HG03575 (cell line): ENCODE data around the gene UBE2C.
"Not testable (repeated sequence)": the region's sequence is repeated elsewhere in the genome, so short reads cannot be mapped to it uniquely, and the experiment has no call there.

Experiments used
- ATAC-seq: cut with Tn5 transposase; IDR thresholded peaks from one replicate; pipeline ENCODE4 v1.9.1; 2021; ENCODE audit not compliant: unreplicated experiment, insufficient number of reproducible peaks, low FRiP score; ENCODE audit errors: extremely low read depth

The UBE2C gene

GRCh38 chr20:45796337-45797065 is 15.9 kb upstream of the UBE2C start:
- ATAC-seq = no peak

GRCh38 chr20:45797510-45797909 is 14.9 kb upstream of the UBE2C start:
- not testable (repeated sequence) for ATAC-seq

DNA sequence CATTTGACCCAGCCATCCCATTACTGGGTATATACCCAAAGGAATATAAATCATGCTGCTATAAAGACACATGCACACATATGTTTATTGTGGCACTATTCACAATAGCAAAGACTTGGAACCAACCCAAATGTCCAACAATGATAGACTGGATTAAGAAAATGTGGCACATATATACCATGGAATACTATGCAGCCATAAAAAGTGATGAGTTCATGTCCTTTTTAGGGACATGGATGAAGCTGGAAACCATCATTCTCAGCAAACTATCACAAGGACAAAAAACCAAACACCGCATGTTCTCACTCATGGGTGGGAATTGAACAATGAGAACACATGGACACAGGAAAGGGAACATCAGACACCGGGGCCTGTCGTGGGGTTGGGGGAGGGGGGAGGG is 14.5 kb upstream of the UBE2C start:
- not testable (repeated sequence) for ATAC-seq

GRCh38 chr20:45798935-45799642 is 13.4 kb upstream of the UBE2C start:
- ATAC-seq = no peak

DNA sequence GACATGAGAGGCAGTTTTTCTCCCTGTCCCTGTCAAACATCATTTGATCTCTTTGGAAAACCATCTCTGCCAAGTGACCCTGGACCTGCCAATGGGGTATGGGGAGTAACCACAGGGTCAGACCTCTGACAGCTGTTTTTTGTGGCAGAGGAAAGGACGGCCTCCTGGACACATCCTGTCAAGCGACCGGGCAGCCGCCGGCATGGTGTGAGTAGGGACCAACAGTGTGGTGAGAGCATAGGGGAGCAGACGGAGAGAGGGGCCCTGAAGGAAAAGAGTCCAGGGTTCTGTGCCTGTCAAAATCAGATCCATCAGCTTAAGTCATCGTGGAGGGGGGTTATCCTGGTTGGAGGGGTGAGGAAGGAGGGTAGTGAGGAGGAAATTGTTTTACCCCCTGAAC is 10.6 kb upstream of the UBE2C start:
- ATAC-seq = no peak

DNA sequence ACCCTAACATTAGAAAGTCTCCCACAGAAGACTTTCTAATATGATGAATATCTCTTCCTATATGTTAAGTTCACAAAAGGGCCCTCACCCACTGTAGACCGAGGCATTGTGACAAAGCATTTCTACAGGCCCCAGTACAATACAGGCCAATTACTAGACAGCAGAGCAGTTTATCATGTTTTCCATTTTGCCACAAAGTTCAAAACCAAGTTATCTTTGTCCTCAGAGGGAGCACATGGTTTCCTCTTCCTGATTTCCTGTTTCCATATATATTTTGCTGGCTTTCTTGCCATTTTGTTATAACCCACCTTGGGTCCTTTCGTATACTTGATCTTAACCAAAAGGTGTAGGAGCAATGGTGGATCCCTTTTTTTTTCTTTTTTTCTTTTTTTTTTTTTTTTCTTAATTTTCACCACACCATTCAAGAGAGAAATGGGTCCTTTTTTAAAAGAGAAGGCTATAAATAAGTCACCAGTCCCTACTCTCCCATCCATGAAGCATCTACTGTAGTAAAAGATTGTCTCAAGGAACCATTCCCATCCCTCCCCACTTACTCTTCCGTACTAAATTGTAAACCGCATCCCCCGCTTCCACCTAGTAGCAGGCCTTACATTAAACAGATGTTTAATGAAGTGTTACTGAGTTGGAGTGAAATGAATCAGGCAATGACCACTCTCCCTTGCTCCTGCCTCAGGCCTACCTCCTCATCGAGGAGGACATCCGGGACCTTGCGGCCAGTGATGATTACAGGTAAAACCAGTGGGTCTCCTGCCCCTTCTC is 2.1 kb upstream of the UBE2C start:
- ATAC-seq = no peak

- no peak for ATAC-seq
These were observed 529 bp downstream of the UBE2C start for GRCh38 chr20:45813006-45813340.

DNA sequence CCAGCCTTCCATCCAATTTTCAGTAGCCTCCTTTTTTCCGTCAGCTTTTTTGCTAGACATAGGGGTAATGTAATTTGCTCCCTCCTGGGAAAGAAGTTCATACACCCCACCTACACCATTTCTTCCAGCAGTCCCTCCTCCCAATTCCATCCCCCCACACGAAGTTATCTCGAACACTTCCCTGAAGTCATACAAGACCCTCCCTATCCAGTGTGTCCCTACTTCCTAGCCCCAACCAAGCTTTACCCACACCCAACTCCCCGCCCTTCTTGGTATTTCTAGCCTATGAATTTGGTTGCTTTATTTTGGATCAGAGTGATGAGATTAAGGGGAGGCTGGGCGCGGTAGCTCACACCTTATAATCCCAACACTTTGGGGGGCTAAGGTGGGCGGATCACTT is 1.0 kb downstream of the UBE2C start:
- no peak for ATAC-seq

DNA sequence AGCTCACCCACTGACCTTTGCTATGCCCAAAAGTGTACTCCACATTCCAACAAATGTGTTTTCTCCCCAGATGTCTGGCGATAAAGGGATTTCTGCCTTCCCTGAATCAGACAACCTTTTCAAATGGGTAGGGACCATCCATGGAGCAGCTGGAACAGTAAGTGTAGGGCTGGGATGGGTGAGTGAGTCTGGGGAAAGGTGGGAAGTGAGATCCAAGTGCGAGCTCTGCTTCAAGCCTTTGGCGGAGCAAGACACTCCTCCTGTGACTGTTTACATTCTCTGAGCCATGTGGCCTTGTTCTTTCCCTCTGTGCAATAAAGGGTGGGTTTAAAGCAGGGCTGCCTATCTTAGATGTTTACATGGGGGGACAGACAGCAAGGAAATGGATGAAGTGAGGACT is 1.9 kb downstream of the UBE2C start:
- no peak for ATAC-seq

DNA sequence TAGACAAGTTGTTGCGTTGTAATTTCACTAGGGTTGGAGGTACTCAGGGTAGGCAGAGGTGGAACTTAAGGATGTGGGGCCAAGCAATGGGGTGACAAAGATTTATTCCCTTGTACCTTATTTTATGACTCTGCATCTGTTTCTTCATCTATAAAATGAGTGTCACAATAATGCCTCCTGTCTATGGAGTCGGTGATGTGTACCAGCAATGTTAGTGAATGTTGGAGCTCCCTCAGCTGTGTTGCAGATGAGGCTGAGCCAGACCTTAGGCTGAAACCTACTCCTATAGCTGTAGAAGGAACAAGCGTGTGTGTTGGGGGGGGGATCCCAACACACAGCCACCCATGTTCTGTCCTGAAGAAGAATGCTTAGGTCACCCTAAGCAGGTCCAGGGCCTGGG is 4.5 kb downstream of the UBE2C start:
- ATAC-seq = no peak

- no peak for ATAC-seq
These were observed 5.1 kb downstream of the UBE2C start for GRCh38 chr20:45817376-45818194.

- no peak for ATAC-seq
These were observed 5.8 kb downstream of the UBE2C start for GRCh38 chr20:45818239-45818638.

GRCh38 chr20:45819466-45819865 is 7.0 kb downstream of the UBE2C start:
- ATAC-seq = no peak

DNA sequence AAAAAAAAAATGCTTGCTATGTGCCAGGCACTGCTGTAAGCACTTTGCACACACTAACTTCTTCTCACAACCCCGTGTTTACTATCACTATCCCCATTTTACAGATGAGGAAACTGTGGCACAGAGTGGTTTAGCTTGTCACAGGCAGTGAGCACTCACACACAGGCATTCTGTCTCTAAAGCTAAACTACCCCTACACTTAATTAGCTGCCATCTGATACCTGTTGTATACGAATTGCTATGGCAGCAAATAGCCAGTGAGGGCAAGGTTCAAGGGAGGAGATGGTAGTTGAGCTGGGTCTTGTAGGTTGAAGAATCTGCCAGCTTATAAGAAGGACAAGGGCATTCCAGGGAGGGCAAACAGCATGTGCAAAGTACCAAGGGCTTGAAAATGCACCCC is 9.5 kb downstream of the UBE2C start:
- ATAC-seq = no peak

- ATAC-seq = no peak
These were observed 10.4 kb downstream of the UBE2C start for GRCh38 chr20:45822857-45823256.

GRCh38 chr20:45823949-45824835 is 11.7 kb downstream of the UBE2C start:
- no peak for ATAC-seq

- no peak for ATAC-seq
These were observed 14.1 kb downstream of the UBE2C start for GRCh38 chr20:45826381-45827019.
